Ovary (tissue), 9 donors: ENCODE results near the gene OSBPL3. TPM values are rescaled to one million over a fixed set of nuclear protein-coding genes. Genes with fewer than 3 reads are reported as not detected.

Source experiments
- DNase-seq, 5 donors: peaks; one replicate each; pipeline ENCODE4 v3.0.0-alpha.2; 2019 to 2020
- H3K27ac ChIP-seq, 2 donors: fragments of 200-600 bp; one replicate each; pipeline versions ENCODE4 v1.5.1 to v1.8.0; 2019 to 2022
- H3K27me3 ChIP-seq: fragments of 200-600 bp; one replicate; pipeline ENCODE4 v1.8.0; 2022
- H3K36me3 ChIP-seq: fragments of 200-600 bp; sonication (generic); one replicate; pipeline ENCODE4 v1.5.1; 2019
- H3K4me1 ChIP-seq: one replicate; pipeline ENCODE4 v1.8.1; 2013; ENCODE audit warnings: mild to moderate bottlenecking, moderate library complexity; ENCODE audit not compliant: insufficient read depth
- H3K4me3 ChIP-seq: fragments of 200-600 bp; sonication (generic); one replicate; pipeline ENCODE4 v1.5.1; 2017
- H3K9me3 ChIP-seq, 2 donors: fragments of 200-600 bp in 1 of 2; sonication (generic) in 1 of 2; one replicate each; pipeline versions ENCODE4 v1.5.1 to v1.8.1; 2013 to 2019; ENCODE audit warnings: mild to moderate bottlenecking in 1 of 2, moderate library complexity in 1 of 2
- POLR2A ChIP-seq: fragments of 450-650 bp; IDR thresholded peaks from one replicate; pipeline ENCODE4 v1.6.1; 2017; ENCODE audit warnings: antibody characterized with exemption, mild to moderate bottlenecking, moderate library complexity
- WGBS, 3 donors: extraction: QIAGEN DNeasy Blood & Tissue Kit in 1 of 3; methylation state at CpG; one replicate each; pipeline versions ENCODE4 v1.1.5 to v1.1.7; 2013 to 2017; 5-methylcytosine and 5-hydroxymethylcytosine counted together
- intact Hi-C, 4 donors: fragments of 100-400 bp; cut with DNase I; formaldehyde crosslinking; loops; one replicate each; pipeline versions ENCODE4 v1.11.0 to v1.15.1; 2022 to 2023
- polyA plus RNA-seq, 2 donors: library from polyadenylated mRNA; stranded (reverse); fragments of 200-250 nt in 1 of 2; fragments of 350-450 nt in 1 of 2; fragmentation: Illumina TruSeq in 1 of 2; extraction: RNeasy Lipid Tissue Mini Kit (QIAGEN cat#74804) in 1 of 2; gene quantifications; one replicate each; pipeline ENCODE4 v1.2.3, GENCODE V29; 2013 to 2014
- total RNA-seq, 7 donors: library from RNA; depleted of rRNA in 2 of 7; stranded (reverse); fragments of >200 nt in 2 of 7; fragmentation: NEBNext Ultra II Directional in 3 of 7; extraction: Animal tissue kit (Norgen Biotek cat#: 25700) in 3 of 7; gene quantifications; one replicate each; pipeline versions ENCODE4 v1.1.0 to v1.2.4, GENCODE V29; 2016 to 2023
- donor health status: DM: no; HTN: no; CAD: no; lungs with moderate emphysema.
- donor health status: DM: no; HTN: no; CAD: no.
- donor health status: Bipolar disorder and iron deficiency.
- donor health status: DM: yes; HTN: yes; CAD: no.
- donor health status: DM: no; HTN: no; CAD: no.
- donor health status: DM: yes; HTN: yes; CAD: no.

OSBPL3 gene
- total and polyA plus RNA-seq, 9 donors = 6.0 to 29.1 (median 13.1) TPM

- Histone ChIP-seq H3K4me1 (no peaks in the 10 kb centered on the region), H3K36me3 (no peaks in the 10 kb centered on the region), H3K27me3 (no peaks in the 10 kb centered on the region), H3K9me3 (no peaks in the 10 kb centered on the region), H3K4me3 (no peak overlapping the region), H3K27ac (no peak overlapping the region)
- intact Hi-C loops = no loop called here
- DNase-seq = no peak
- 92 to 96% (median 95%) methylated on average over 2 of the region's 2 CpGs for whole genome bisulfite sequencing, 3 donors
- no peak for TF ChIP-seq POLR2A
Observed at GRCh38 chr7:24748521-24748920, 231.5 kb downstream of the OSBPL3 start.

Other genes starting within 250 kb of the OSBPL3 start
- 10 to 100 TPM; 14.3 to 37.0 (median 31.2) TPM for gene GSDME, start 222.7 kb downstream of the OSBPL3 start, total RNA-seq
- 10 to 100 TPM; 20.3 to 29.2 TPM for gene GSDME, start 222.7 kb downstream of the OSBPL3 start, polyA plus RNA-seq
- gene CYCS, start 145.1 kb upstream of the OSBPL3 start, total RNA-seq = 10 to 100 TPM; 21.7 to 88.1 (median 46.4) TPM
- gene CYCS, start 145.1 kb upstream of the OSBPL3 start, polyA plus RNA-seq = 10 to 100 TPM; 22.7 to 80.5 TPM
- gene NPVF, start 248.3 kb upstream of the OSBPL3 start, total RNA-seq = not detected
- gene NPVF, start 248.3 kb upstream of the OSBPL3 start, polyA plus RNA-seq = not detected